ENCODE data around the gene DTD1. TPM values are rescaled to one million over a fixed set of nuclear protein-coding genes. Genes with fewer than 3 reads are reported as not detected.

The DTD1 gene
- total RNA-seq, 4 donors from 2014 or later = 6.0 to 18.8 (median 10.2) TPM

DNA sequence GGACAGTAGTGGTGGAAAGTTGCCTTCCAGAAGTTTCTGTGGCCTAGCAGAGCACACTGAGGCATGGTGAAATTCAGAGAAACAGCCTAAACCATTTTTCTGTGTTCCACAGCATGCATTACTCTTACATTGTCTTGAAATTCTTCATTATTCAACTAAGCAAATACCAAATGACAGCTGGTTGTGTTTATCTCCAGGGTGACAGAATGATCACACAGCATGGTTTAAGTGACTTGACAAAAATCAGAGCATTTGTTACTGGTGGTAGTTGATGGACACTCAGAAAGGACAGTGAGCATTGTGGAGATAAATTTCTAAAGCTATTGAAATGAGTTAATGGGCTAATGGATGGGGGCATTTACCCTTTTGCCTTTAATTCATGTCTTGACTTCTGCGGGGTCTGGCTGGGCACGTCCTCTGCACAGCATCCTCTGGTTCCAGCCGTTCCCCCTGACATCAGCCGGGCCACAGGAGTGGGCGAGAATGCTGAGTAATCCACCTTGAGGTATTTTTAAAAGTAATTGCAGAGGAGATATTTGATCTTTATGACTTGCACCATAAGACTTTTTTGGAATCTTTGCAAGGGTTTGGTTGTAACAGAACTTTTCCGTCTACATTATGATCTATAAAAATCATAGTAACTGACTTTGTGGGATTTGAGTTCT is 146.8 kb downstream of the DTD1 start:
- peaks cover 0 to 3% (median 0%) of the 10 kb centered on the region in 4 donors for H3K4me1 ChIP-seq
- H3K9me3 ChIP-seq = no peaks in the 10 kb centered on the region
- H3K36me3 ChIP-seq = no peaks in the 10 kb centered on the region
- no peak overlapping the region for H3K4me3 ChIP-seq
- H3K27me3 ChIP-seq = no peaks in the 10 kb centered on the region
- TF ChIP-seq POLR2A (IDR thresholded peaks at IDR 0.05) = no peak
- H3K27ac ChIP-seq = no peak overlapping the region
- DNase-seq = no peak

GRCh38 chr20:18737140-18737539 is 149.3 kb downstream of the DTD1 start:
- no peak for DNase-seq
- H3K36me3 ChIP-seq = no peaks in the 10 kb centered on the region
- no peaks in the 10 kb centered on the region for H3K27me3 ChIP-seq
- peak overlapping the region in 1 of 4 donors; percentile 65 for H3K27ac ChIP-seq
- H3K4me3 ChIP-seq = no peak overlapping the region
- no peaks in the 10 kb centered on the region for H3K9me3 ChIP-seq
- TF ChIP-seq, protein P1, sequence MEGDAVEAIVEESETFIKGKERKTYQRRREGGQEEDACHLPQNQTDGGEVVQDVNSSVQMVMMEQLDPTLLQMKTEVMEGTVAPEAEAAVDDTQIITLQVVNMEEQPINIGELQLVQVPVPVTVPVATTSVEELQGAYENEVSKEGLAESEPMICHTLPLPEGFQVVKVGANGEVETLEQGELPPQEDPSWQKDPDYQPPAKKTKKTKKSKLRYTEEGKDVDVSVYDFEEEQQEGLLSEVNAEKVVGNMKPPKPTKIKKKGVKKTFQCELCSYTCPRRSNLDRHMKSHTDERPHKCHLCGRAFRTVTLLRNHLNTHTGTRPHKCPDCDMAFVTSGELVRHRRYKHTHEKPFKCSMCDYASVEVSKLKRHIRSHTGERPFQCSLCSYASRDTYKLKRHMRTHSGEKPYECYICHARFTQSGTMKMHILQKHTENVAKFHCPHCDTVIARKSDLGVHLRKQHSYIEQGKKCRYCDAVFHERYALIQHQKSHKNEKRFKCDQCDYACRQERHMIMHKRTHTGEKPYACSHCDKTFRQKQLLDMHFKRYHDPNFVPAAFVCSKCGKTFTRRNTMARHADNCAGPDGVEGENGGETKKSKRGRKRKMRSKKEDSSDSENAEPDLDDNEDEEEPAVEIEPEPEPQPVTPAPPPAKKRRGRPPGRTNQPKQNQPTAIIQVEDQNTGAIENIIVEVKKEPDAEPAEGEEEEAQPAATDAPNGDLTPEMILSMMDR (IDR thresholded peaks at IDR 0.05) = no peak
- TF ChIP-seq POLR2A (IDR thresholded peaks at IDR 0.05) = no peak
- peaks cover 0 to 3% (median 0%) of the 10 kb centered on the region in 4 donors for H3K4me1 ChIP-seq

DNA sequence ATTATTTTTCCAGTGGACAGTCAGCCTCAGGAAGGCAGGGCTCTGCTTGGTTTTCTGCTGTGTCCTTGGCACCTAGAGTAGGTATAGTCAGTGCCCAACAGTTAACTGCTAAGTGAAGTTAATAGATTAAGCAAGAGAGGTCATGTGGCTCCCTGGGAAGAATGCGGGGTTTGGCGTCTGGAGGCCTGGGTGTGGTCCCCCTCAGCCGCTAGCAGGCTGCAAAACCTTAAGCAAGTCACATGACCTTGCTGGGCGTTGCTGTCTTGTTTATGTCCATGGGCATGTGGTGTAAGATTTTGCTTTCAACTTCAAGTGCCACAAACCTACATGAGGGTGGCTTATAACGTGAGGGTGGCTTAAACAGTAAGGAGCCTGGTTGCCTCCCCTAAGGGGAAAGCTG is 150.2 kb downstream of the DTD1 start:
- no peaks in the 10 kb centered on the region for H3K27me3 ChIP-seq
- no peak for DNase-seq
- no peaks in the 10 kb centered on the region for H3K36me3 ChIP-seq
- peaks cover 0 to 3% (median 0%) of the 10 kb centered on the region in 4 donors for H3K4me1 ChIP-seq
- TF ChIP-seq, protein P1 (IDR thresholded peaks at IDR 0.05) = no peak
- TF ChIP-seq POLR2A (IDR thresholded peaks at IDR 0.05) = no peak
- no peak overlapping the region for H3K4me3 ChIP-seq
- no peaks in the 10 kb centered on the region for H3K9me3 ChIP-seq
- peak overlapping the region; percentile 40 to 78 (median 56) for H3K27ac ChIP-seq

DNA sequence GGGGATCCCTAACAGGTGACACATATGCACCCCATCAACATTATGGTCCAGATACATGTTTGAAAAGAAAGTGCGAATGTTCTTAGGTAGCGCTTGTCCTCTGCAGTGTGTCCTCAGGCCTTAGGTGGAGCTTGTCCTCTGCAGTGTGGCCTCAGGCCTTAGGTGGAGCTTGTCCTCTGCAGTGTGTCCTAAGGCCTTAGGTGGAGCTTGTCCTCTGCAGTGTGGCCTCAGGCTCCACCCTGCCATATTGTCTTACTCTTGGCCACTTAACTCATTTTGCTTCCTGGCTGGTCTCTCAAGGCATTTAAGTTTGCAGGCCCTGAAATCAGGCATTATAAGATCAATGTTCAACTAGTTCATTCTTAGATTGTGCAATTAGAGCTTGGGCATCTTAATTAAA is 151.0 kb downstream of the DTD1 start:
- no peak for DNase-seq
- Histone ChIP-seq H3K9me3 (no peaks in the 10 kb centered on the region), H3K27ac (peak overlapping the region; percentile 40 to 78 (median 56)), H3K4me1 (peaks cover 0 to 3% (median 0%) of the 10 kb centered on the region in 4 donors), H3K36me3 (no peaks in the 10 kb centered on the region), H3K27me3 (no peaks in the 10 kb centered on the region), H3K4me3 (no peak overlapping the region)
- no peak for TF ChIP-seq POLR2A (IDR thresholded peaks at IDR 0.05)
- TF ChIP-seq, protein P1 (IDR thresholded peaks at IDR 0.05) = no peak

GRCh38 chr20:18739751-18740166 is 151.9 kb downstream of the DTD1 start:
- peak overlapping the region in 2 of 4 donors; percentile 40 to 78 for H3K27ac ChIP-seq
- no peak overlapping the region for H3K4me3 ChIP-seq
- H3K4me1 ChIP-seq = peaks cover 0 to 3% (median 0%) of the 10 kb centered on the region in 4 donors
- H3K27me3 ChIP-seq = no peaks in the 10 kb centered on the region
- H3K9me3 ChIP-seq = no peaks in the 10 kb centered on the region
- peak in 1 of 3 donors; percentile 53 for DNase-seq
- TF ChIP-seq, protein P1 (IDR thresholded peaks at IDR 0.05) = no peak
- TF ChIP-seq POLR2A (IDR thresholded peaks at IDR 0.05) = no peak
- peaks cover 0 to 2% (median 0%) of the 10 kb centered on the region in 3 donors for H3K36me3 ChIP-seq

DNA sequence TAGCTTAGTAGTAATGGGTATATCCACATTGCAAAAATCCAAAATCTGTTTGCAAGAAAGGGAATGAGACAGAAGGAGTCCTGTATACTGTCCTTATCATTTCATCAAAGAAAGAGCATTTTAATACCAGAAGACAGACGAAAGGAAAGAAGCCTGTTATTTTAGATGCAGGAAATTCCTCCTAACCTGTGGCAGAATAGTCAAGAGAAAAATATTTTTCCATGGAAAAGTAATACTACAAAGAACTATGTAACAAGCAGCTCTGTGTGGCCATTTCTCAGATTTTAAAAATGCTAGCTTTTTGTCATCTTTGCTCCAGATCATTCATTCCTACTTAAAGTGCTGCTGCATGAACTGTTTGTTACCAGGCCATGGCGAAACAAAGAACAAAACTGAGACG is 152.9 kb downstream of the DTD1 start:
- no peak for DNase-seq
- H3K9me3 ChIP-seq = no peaks in the 10 kb centered on the region
- H3K36me3 ChIP-seq = peaks cover 0 to 4% (median 0%) of the 10 kb centered on the region in 3 donors
- peak overlapping the region in 1 of 4 donors; percentile 78 for H3K27ac ChIP-seq
- TF ChIP-seq, protein P1 (IDR thresholded peaks at IDR 0.05) = no peak
- no peak for TF ChIP-seq POLR2A (IDR thresholded peaks at IDR 0.05)
- peaks cover 0 to 3% (median 0%) of the 10 kb centered on the region in 4 donors for H3K4me1 ChIP-seq
- no peaks in the 10 kb centered on the region for H3K27me3 ChIP-seq
- H3K4me3 ChIP-seq = no peak overlapping the region
